IMR-90 (cell line): ENCODE results near the gene CST5. TPM values are rescaled to one million over a fixed set of nuclear protein-coding genes. Genes with fewer than 3 reads are reported as not detected.

Experiments
- ATAC-seq: fragments of 200-7000 bp; cut with Tn5 transposase; 2 replicates; pipeline ENCODE4 v1.9.1; 2020; ENCODE audit warnings: low read depth, mild to moderate bottlenecking, moderate library complexity
- BruUV-seq: library from RNA; stranded (reverse); fragments of 400-500 nt; replicated peaks from 2 replicates; lab custom pipeline; 2021; lab: Mats Ljungman, UMichigan
- CTCF ChIA-PET: fragments of 300-600 bp; formaldehyde crosslinking; extraction: SDS; loops from one replicate; lab custom pipeline; 2021; ENCODE audit warnings: antibody characterized with exemption; lab: Yijun Ruan, JAX
- POLR2A ChIA-PET: fragments of 300-600 bp; sonication (Branson Sonifier 250); formaldehyde crosslinking; loops from one replicate; lab custom pipeline; 2022; ENCODE audit warnings: antibody characterized with exemption; ENCODE audit not compliant: unreplicated experiment; lab: Charles Lee
- DNase-seq: peaks from one replicate; pipeline ENCODE4 v3.0.0; 2013
- H2AFZ ChIP-seq: replicated peaks from 2 replicates; pipeline ENCODE3; 2013; ENCODE audit warnings: low read length, mild to moderate bottlenecking; ENCODE audit not compliant: poor library complexity
- H2AK5ac ChIP-seq: 2 replicates; pipeline ENCODE4 v1.6.1; 2013; ENCODE audit warnings: low read depth, low read length, inconsistent platforms
- H2AK9ac ChIP-seq: replicated peaks from 2 replicates; pipeline ENCODE3; 2013; ENCODE audit warnings: mild to moderate bottlenecking, low read depth, low read length, moderate library complexity; ENCODE audit not compliant: poor library complexity
- H2BK120ac ChIP-seq: 2 replicates; pipeline ENCODE4 v1.6.1; 2013; ENCODE audit warnings: low read depth, low read length, inconsistent platforms
- H2BK15ac ChIP-seq: 3 replicates; pipeline ENCODE4 v1.6.1; 2013; ENCODE audit warnings: low read depth, low read length, inconsistent platforms
- H2BK20ac ChIP-seq: 2 replicates; pipeline ENCODE4 v1.6.1; 2013; ENCODE audit warnings: low read depth, mild to moderate bottlenecking, inconsistent platforms, low read length, moderate library complexity
- H2BK5ac ChIP-seq: 2 replicates; pipeline ENCODE4 v1.6.1; 2013; ENCODE audit warnings: mild to moderate bottlenecking, low read depth, low read length, inconsistent platforms; ENCODE audit not compliant: poor library complexity, severe bottlenecking
- H3K14ac ChIP-seq: replicated peaks from 2 replicates; pipeline ENCODE4 v1.6.1; 2013; ENCODE audit warnings: low read depth, low read length, inconsistent platforms
- H3K18ac ChIP-seq: 2 replicates; pipeline ENCODE4 v1.6.1; 2013; ENCODE audit warnings: low read depth, low read length, control low read depth
- H3K23ac ChIP-seq: 2 replicates; pipeline ENCODE4 v1.6.1; 2013; ENCODE audit warnings: low read depth, low read length, inconsistent platforms
- H3K27ac ChIP-seq: 2 replicates; pipeline ENCODE4 v1.5.1; 2013; ENCODE audit warnings: mild to moderate bottlenecking, control low read depth, low read length; ENCODE audit not compliant: insufficient read depth
- H3K27me3 ChIP-seq: 2 replicates; pipeline ENCODE4 v1.6.1; 2013; ENCODE audit warnings: low read length; ENCODE audit not compliant: control insufficient read depth, insufficient read depth
- H3K36me3 ChIP-seq: 2 replicates; pipeline ENCODE4 v1.6.1; 2013; ENCODE audit warnings: low read length, mixed read lengths; ENCODE audit not compliant: control insufficient read depth, insufficient read depth
- H3K4ac ChIP-seq: 2 replicates; pipeline ENCODE4 v1.6.1; 2013; ENCODE audit warnings: low read depth, low read length, inconsistent platforms
- H3K4me1 ChIP-seq: 2 replicates; pipeline ENCODE4 v1.6.1; 2013; ENCODE audit warnings: low read length, mixed read lengths; ENCODE audit not compliant: control insufficient read depth, insufficient read depth
- H3K4me2 ChIP-seq: 2 replicates; pipeline ENCODE4 v1.6.1; 2013; ENCODE audit warnings: low read depth, mild to moderate bottlenecking, control low read depth, low read length, moderate library complexity
- H3K4me3 ChIP-seq: 2 replicates; pipeline ENCODE4 v1.5.1; 2013; ENCODE audit warnings: low read depth, mild to moderate bottlenecking, control low read depth, low read length, moderate library complexity; ENCODE audit not compliant: insufficient read depth
- H3K56ac ChIP-seq: 2 replicates; pipeline ENCODE4 v1.6.1; 2013; ENCODE audit warnings: low read length, inconsistent platforms; ENCODE audit not compliant: insufficient read depth; ENCODE audit errors: extremely low read depth
- H3K79me1 ChIP-seq, 2 experiments: 2 replicates each; pipeline ENCODE4 v1.6.1; 2013; ENCODE audit warnings: low read length in 2 of 2, inconsistent platforms in 1 of 2, low read depth in 1 of 2
- H3K9ac ChIP-seq: 2 replicates; pipeline ENCODE4 v1.6.1; 2013; ENCODE audit warnings: low read depth, low read length, control low read depth
- H3K9me1 ChIP-seq: 2 replicates; pipeline ENCODE4 v1.6.1; 2013; ENCODE audit warnings: low read length, inconsistent platforms; ENCODE audit not compliant: insufficient read depth
- H3K9me3 ChIP-seq: 2 replicates; pipeline ENCODE4 v1.6.1; 2013; ENCODE audit warnings: low read length; ENCODE audit not compliant: control insufficient read depth, insufficient read depth
- H4K20me1 ChIP-seq: 2 replicates; pipeline ENCODE4 v1.6.1; 2013; ENCODE audit warnings: low read length, inconsistent platforms; ENCODE audit not compliant: insufficient read depth
- H4K5ac ChIP-seq: 2 replicates; pipeline ENCODE4 v1.6.1; 2013; ENCODE audit warnings: mild to moderate bottlenecking, low read depth, low read length, control low read depth
- H4K8ac ChIP-seq, 2 experiments: 2 replicates each; pipeline ENCODE4 v1.6.1; 2013; ENCODE audit warnings: low read depth in 2 of 2, low read length in 2 of 2, control low read depth in 1 of 2, inconsistent platforms in 1 of 2
- H4K91ac ChIP-seq: 2 replicates; pipeline ENCODE4 v1.6.1; 2013; ENCODE audit warnings: low read depth, low read length, inconsistent platforms; ENCODE audit not compliant: insufficient read depth
- FOS ChIP-seq: fragments of 150-350 bp; IDR thresholded peaks from 2 replicates; pipeline ENCODE4 v1.6.1; 2016; ENCODE audit warnings: low read depth, low read length
- SMC3 ChIP-seq: fragments of 150-350 bp; IDR thresholded peaks from 2 replicates; pipeline ENCODE4 v1.6.1; 2016; ENCODE audit warnings: low read depth, mild to moderate bottlenecking, antibody characterized with exemption, low read length, moderate library complexity
- USF2 ChIP-seq: fragments of 150-350 bp; IDR thresholded peaks from 2 replicates; pipeline ENCODE4 v1.6.1; 2017; ENCODE audit warnings: mild to moderate bottlenecking, antibody characterized with exemption, low read length, low read depth
- WGBS, 2 experiments: methylation state at CpG; one replicate each; pipeline versions ENCODE4 v1.1.5 to v1.1.7; 2013; ENCODE audit warnings: missing lambda C conversion rate in 2 of 2; ENCODE audit not compliant: insufficient read length in 1 of 2; ENCODE audit errors: extremely low coverage in 2 of 2; 5-methylcytosine and 5-hydroxymethylcytosine counted together
- dilution Hi-C: fragments of 300-500 bp; cut with HindIII; formaldehyde crosslinking; loops from one replicate; pipeline ENCODE4 v1.14.3; 2018; ENCODE audit warnings: low sequenced_read_pairs; ENCODE audit not compliant: unreplicated experiment
- in situ Hi-C: fragments of 300-500 bp; cut with MboI; formaldehyde crosslinking; loops from 3 replicates; pipeline ENCODE4 v1.14.3; 2019; ENCODE audit warnings: low sequenced_read_pairs, inconsistent platforms, mixed read lengths
- intact Hi-C: fragments of 100-400 bp; cut with micrococcal nuclease; formaldehyde crosslinking; loops from 2 replicates; pipeline ENCODE4 v1.10.0; 2022
- polyA plus RNA-seq, 3 experiments: library from polyadenylated mRNA; depleted of rRNA; stranded (reverse); fragments of >200 nt; gene quantifications; 2 replicates each; pipeline ENCODE4 v1.2.3, GENCODE V29; 2012; ENCODE audit warnings: low replicate concordance in 1 of 3
- total RNA-seq: library from RNA; depleted of rRNA; stranded (reverse); fragments of >200 nt; gene quantifications from 2 replicates; pipeline ENCODE4 v1.2.3, GENCODE V29; 2012

Gene CST5
- total and polyA plus RNA-seq, 2 of the 4 experiments (the other 2 are of a cell fraction) = not detected

GRCh38 chr20:23909390-23909789 is 29.8 kb upstream of the CST5 start:
- no peaks in the 10 kb centered on the region for H3K9me3 ChIP-seq
- H4K5ac ChIP-seq = no peak overlapping the region
- H4K20me1 ChIP-seq = no peaks in the 10 kb centered on the region
- no peaks in the 10 kb centered on the region for H3K27me3 ChIP-seq
- ChIA-PET CTCF (no interaction called here), POLR2A (no interaction called here)
- no peak overlapping the region for H2BK120ac ChIP-seq
- H3K56ac ChIP-seq = no peak overlapping the region
- no peak overlapping the region for H4K8ac ChIP-seq
- H3K23ac ChIP-seq = no peak overlapping the region
- DNase-seq = no peak
- ATAC-seq = no peak
- H3K4me3 ChIP-seq = no peak overlapping the region
- intact Hi-C loops (no loop called here), dilution Hi-C loops (no loop called here), in situ Hi-C loops (no loop called here)
- no TSS peak for BruUV-seq
- no peak overlapping the region for H2AK5ac ChIP-seq
- H3K14ac ChIP-seq = no peak overlapping the region
- H4K91ac ChIP-seq = no peak overlapping the region
- no peak for TF ChIP-seq SMC3
- no peak for TF ChIP-seq FOS
- TF ChIP-seq USF2 = no peak
- no peaks in the 10 kb centered on the region for H3K9me1 ChIP-seq
- H3K4ac ChIP-seq = no peak overlapping the region
- no peak overlapping the region for H2BK20ac ChIP-seq
- no peak overlapping the region for H3K4me2 ChIP-seq
- H2AFZ ChIP-seq = no peak overlapping the region
- no peak overlapping the region for H3K27ac ChIP-seq
- H2BK5ac ChIP-seq = no peak overlapping the region
- H2AK9ac ChIP-seq = no peak overlapping the region
- no peak overlapping the region for H2BK15ac ChIP-seq
- H3K18ac ChIP-seq = no peak overlapping the region
- WGBS, 2 experiments = 20% methylated on average over 1 of the region's 2 CpGs; no CpG with 5 or more reads in 1 of the 2 experiments
- H3K9ac ChIP-seq = no peak overlapping the region
- no peaks in the 10 kb centered on the region for H3K36me3 ChIP-seq
- no peaks in the 10 kb centered on the region for H3K4me1 ChIP-seq
- no peaks in the 10 kb centered on the region for H3K79me1 ChIP-seq
